ENCODE data around the gene YAP1.

The YAP1 gene

DNA sequence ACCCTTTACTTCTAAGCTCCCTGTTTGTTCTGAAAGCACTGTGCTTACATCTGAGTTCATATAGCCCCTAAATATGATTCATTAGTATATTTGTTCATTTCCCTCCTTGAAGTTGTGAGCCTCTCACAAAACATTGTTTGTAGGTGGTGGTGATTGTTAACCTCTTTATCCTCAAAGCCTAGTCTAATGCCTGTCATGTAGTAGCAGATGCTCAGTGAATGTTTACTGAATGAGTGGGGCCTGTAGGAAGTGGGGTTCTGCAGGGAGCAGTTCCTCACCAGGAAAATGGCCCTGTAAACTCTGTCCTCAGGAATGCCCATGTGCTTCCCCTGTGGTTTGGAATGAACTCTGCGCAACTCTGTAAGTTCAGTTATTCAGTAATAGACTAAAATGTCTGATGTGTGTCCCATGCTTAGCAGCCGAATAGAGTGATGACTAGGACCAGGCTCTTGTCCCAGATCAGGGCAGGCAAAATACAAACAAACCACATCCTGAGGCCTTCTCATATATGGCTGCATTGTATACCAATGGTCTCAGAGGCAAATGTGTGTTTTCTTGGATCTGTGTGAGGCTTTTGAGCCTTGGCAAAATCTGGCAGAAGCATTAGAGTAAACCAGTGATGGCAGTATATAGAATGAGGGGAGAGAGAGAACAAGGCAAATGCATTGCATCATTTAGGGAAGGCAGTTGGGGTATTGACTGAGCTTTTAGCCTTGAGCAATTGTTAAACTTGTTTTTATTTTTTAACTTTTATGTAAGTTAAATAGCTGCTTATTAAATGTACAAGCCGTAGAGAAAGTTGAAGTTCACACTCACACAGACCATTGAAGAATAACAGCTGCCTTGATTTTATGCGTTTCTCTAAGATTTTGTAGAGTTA lies 115.7 kb downstream of the YAP1 start:
- H3K4me1 ChIP-seq (ENCODE audit: control insufficient read depth, insufficient read depth, low read length, unreplicated experiment): peaks cover 33% of the 10 kb centered on the region
- H3K36me3 ChIP-seq (ENCODE audit: insufficient read depth, low read length): peaks cover 28% of the 10 kb centered on the region
- H3K27me3 ChIP-seq (ENCODE audit: insufficient read depth, low read length): no peaks in the 10 kb centered on the region
- peak overlapping the region; percentile 90 for H3K27ac ChIP-seq (ENCODE audit: low read depth, low read length)
- H3K4me3 ChIP-seq (ENCODE audit: low read depth, low read length): peak overlapping the region; percentile 61
- H3K79me2 ChIP-seq (ENCODE audit: control insufficient read depth, insufficient read depth, low read length, unreplicated experiment): peaks cover 13% of the 10 kb centered on the region
- no peak overlapping the region for H2AFZ ChIP-seq (ENCODE audit: low read length, unreplicated experiment)

DNA sequence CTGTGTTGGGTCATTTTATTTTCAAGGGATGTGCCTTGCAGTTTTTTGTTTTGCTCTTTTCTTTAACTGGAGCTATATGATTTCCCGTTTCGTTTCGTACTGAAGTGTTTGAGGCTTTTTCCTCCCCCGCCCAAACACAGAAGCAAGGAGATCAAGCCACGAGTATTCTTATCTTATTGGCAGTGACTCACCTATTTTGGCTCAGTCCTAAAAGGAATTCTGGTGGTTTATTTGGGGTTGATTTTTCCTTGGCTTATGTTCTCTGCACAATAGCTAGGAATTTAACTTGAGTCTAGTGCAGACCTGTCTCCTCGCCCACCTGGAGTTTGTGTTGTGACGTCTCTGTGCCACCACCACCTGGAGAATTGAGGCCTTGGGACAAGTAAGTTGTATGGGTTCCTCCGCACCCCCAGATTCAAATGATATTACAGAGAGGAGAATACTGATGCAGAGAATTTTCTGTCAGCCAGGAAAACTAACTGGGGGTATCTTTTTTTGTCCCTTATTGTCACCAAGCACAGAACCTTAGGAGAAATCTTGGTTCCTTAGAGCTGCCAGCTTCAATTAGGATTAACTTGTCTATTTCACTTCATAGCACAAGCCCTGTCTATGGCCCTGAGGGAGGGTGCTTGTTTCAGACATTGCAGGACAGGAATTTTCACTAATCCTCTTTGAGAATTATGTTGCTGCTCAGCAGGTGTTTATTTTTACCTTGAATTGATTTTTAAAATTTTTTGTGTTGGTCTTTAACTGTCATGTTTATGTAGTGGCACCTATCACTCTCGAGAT lies 116.6 kb downstream of the YAP1 start:
- no peak overlapping the region for H2AFZ ChIP-seq (ENCODE audit: low read length, unreplicated experiment)
- H3K27me3 ChIP-seq (ENCODE audit: insufficient read depth, low read length): no peaks in the 10 kb centered on the region
- H3K4me1 ChIP-seq (ENCODE audit: control insufficient read depth, insufficient read depth, low read length, unreplicated experiment): peaks cover 30% of the 10 kb centered on the region
- peak overlapping the region; percentile 90 for H3K27ac ChIP-seq (ENCODE audit: low read depth, low read length)
- H3K36me3 ChIP-seq (ENCODE audit: insufficient read depth, low read length): peaks cover 22% of the 10 kb centered on the region
- H3K79me2 ChIP-seq (ENCODE audit: control insufficient read depth, insufficient read depth, low read length, unreplicated experiment): peaks cover 8% of the 10 kb centered on the region
- peak overlapping the region; percentile 61 for H3K4me3 ChIP-seq (ENCODE audit: low read depth, low read length)

DNA sequence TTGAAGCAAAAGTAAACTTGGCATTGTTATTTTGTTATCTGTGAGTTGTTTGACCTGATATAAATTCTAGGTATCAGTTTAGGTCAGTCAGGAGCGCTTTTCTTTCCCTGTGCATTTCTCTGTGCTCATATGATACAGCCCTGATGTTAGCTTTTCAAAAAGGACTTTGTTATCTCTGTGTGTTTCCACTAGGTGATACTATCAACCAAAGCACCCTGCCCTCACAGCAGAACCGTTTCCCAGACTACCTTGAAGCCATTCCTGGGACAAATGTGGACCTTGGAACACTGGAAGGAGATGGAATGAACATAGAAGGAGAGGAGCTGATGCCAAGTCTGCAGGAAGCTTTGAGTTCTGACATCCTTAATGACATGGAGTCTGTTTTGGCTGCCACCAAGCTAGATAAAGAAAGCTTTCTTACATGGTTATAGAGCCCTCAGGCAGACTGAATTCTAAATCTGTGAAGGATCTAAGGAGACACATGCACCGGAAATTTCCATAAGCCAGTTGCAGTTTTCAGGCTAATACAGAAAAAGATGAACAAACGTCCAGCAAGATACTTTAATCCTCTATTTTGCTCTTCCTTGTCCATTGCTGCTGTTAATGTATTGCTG lies 119.4 kb downstream of the YAP1 start:
- Histone ChIP-seq H3K36me3 (ENCODE audit: insufficient read depth, low read length) (0 out of 2 replicates have a peak, but pooled peaks cover 11% of the 10 kb centered on the region), H3K4me3 (ENCODE audit: low read depth, low read length) (no peak overlapping the region), H3K4me1 (ENCODE audit: control insufficient read depth, insufficient read depth, low read length, unreplicated experiment) (peaks cover 27% of the 10 kb centered on the region), H3K79me2 (ENCODE audit: control insufficient read depth, insufficient read depth, low read length, unreplicated experiment) (no peaks in the 10 kb centered on the region), H3K27ac (ENCODE audit: low read depth, low read length) (no peak overlapping the region), H2AFZ (ENCODE audit: low read length, unreplicated experiment) (no peak overlapping the region), H3K27me3 (ENCODE audit: insufficient read depth, low read length) (no peaks in the 10 kb centered on the region)

DNA sequence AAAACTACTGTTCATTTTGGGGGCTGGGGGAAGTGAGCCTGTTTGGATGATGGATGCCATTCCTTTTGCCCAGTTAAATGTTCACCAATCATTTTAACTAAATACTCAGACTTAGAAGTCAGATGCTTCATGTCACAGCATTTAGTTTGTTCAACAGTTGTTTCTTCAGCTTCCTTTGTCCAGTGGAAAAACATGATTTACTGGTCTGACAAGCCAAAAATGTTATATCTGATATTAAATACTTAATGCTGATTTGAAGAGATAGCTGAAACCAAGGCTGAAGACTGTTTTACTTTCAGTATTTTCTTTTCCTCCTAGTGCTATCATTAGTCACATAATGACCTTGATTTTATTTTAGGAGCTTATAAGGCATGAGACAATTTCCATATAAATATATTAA lies 119.9 kb downstream of the YAP1 start:
- no peaks in the 10 kb centered on the region for H3K79me2 ChIP-seq (ENCODE audit: control insufficient read depth, insufficient read depth, low read length, unreplicated experiment)
- no peak overlapping the region for H3K27ac ChIP-seq (ENCODE audit: low read depth, low read length)
- H2AFZ ChIP-seq (ENCODE audit: low read length, unreplicated experiment): no peak overlapping the region
- H3K4me3 ChIP-seq (ENCODE audit: low read depth, low read length): no peak overlapping the region
- H3K27me3 ChIP-seq (ENCODE audit: insufficient read depth, low read length): no peaks in the 10 kb centered on the region
- peaks cover 22% of the 10 kb centered on the region for H3K4me1 ChIP-seq (ENCODE audit: control insufficient read depth, insufficient read depth, low read length, unreplicated experiment)
- H3K36me3 ChIP-seq (ENCODE audit: insufficient read depth, low read length): 0 out of 2 replicates have a peak, but pooled peaks cover 11% of the 10 kb centered on the region

DNA sequence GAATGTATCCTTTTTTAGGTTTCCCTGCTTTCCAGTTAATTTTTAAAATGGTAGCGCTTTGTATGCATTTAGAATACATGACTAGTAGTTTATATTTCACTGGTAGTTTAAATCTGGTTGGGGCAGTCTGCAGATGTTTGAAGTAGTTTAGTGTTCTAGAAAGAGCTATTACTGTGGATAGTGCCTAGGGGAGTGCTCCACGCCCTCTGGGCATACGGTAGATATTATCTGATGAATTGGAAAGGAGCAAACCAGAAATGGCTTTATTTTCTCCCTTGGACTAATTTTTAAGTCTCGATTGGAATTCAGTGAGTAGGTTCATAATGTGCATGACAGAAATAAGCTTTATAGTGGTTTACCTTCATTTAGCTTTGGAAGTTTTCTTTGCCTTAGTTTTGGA lies 120.7 kb downstream of the YAP1 start:
- no peak overlapping the region for H3K4me3 ChIP-seq (ENCODE audit: low read depth, low read length)
- H3K4me1 ChIP-seq (ENCODE audit: control insufficient read depth, insufficient read depth, low read length, unreplicated experiment): peaks cover 14% of the 10 kb centered on the region
- 0 out of 2 replicates have a peak, but pooled peaks cover 11% of the 10 kb centered on the region for H3K36me3 ChIP-seq (ENCODE audit: insufficient read depth, low read length)
- no peak overlapping the region for H2AFZ ChIP-seq (ENCODE audit: low read length, unreplicated experiment)
- H3K79me2 ChIP-seq (ENCODE audit: control insufficient read depth, insufficient read depth, low read length, unreplicated experiment): no peaks in the 10 kb centered on the region
- no peaks in the 10 kb centered on the region for H3K27me3 ChIP-seq (ENCODE audit: insufficient read depth, low read length)
- no peak overlapping the region for H3K27ac ChIP-seq (ENCODE audit: low read depth, low read length)

DNA sequence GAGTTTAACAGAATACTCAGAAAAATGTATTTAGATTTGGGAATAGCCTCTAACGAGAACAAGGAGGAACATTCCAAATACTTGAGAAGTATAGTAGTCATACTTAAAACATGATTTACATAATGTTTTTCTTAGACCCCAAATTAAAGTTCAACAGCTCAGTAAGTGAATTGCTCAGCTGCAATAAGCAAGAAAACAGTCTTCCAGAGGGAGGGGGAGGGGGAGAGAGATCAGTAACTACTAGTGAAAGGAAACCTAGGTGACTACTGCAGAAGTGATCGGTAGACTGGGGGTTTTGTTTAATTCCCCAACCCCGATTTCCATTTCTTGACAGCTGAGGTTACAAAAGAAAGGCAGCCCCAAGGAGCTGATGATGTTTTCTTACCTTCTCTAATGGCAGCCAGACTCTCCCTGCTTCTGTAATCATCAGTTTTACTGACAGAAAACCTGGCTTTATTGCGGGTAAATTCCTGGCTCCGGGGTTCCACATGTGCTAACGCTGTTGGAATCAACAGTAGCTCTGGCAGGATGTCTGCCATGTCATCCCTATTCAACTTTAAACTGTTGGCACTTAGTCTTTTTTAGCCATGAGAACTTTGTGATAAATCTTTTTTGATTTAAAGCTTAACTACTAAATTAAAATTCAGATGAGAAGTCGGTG lies 124.7 kb downstream of the YAP1 start:
- H3K27me3 ChIP-seq (ENCODE audit: insufficient read depth, low read length): no peaks in the 10 kb centered on the region
- H3K79me2 ChIP-seq (ENCODE audit: control insufficient read depth, insufficient read depth, low read length, unreplicated experiment): no peaks in the 10 kb centered on the region
- no peak overlapping the region for H2AFZ ChIP-seq (ENCODE audit: low read length, unreplicated experiment)
- H3K4me3 ChIP-seq (ENCODE audit: low read depth, low read length): no peak overlapping the region
- H3K4me1 ChIP-seq (ENCODE audit: control insufficient read depth, insufficient read depth, low read length, unreplicated experiment): no peaks in the 10 kb centered on the region
- no peak overlapping the region for H3K27ac ChIP-seq (ENCODE audit: low read depth, low read length)
- no peaks in the 10 kb centered on the region for H3K36me3 ChIP-seq (ENCODE audit: insufficient read depth, low read length)

DNA sequence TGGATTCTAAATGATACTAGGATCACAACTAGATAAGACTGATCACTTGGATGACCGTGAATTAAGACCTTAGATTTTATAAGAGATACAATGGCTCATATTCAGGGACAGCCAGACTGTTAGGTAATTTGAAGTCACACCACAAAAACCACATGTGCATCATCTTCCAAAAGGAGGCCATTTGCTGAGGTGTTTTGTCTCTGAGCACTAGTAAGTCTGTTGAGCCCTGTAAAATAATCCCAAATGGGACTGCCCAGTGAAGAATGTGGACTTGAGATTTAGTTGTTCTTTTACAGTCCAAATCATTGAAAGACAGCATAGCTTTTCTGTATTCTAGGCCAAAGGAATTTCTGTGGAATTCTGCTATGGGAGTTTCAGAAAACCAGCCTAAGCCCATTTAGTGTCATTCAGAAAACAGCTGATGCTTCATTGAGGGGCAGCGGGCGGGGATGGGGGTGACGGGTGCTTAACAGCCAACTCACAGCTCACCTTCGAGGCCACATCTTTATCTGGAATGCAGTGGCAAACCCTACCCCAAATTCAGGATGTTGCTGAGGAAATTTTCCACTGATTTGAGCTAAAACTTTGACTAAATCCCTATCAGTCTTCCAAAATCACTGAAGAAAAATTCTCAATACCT lies 127.0 kb downstream of the YAP1 start:
- Histone ChIP-seq H3K27ac (ENCODE audit: low read depth, low read length) (no peak overlapping the region), H3K79me2 (ENCODE audit: control insufficient read depth, insufficient read depth, low read length, unreplicated experiment) (no peaks in the 10 kb centered on the region), H3K4me3 (ENCODE audit: low read depth, low read length) (no peak overlapping the region), H3K36me3 (ENCODE audit: insufficient read depth, low read length) (no peaks in the 10 kb centered on the region), H3K4me1 (ENCODE audit: control insufficient read depth, insufficient read depth, low read length, unreplicated experiment) (peaks cover 6% of the 10 kb centered on the region), H3K27me3 (ENCODE audit: insufficient read depth, low read length) (no peaks in the 10 kb centered on the region), H2AFZ (ENCODE audit: low read length, unreplicated experiment) (no peak overlapping the region)

DNA sequence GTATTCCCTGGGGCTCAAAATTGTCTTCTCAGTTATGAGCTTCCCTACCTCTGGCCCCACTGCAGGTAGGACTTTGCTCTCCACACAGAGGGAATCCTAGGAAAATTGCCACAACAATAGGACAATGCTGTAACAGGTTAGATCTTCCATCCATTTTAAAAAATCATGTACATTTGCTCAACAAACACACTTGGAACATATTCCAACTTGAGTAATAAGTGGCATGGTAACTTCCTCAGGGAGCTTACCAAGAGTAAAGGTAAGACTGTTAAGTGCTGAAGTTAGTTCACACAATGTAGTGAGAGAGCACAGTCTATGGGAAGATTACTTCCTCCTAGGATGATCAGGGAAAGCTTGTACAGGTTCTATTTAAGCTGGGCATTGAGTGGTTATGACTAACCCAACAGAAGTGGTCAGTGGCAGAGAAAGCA lies 128.2 kb downstream of the YAP1 start:
- H3K79me2 ChIP-seq (ENCODE audit: control insufficient read depth, insufficient read depth, low read length, unreplicated experiment): no peaks in the 10 kb centered on the region
- H3K27me3 ChIP-seq (ENCODE audit: insufficient read depth, low read length): no peaks in the 10 kb centered on the region
- no peak overlapping the region for H2AFZ ChIP-seq (ENCODE audit: low read length, unreplicated experiment)
- H3K36me3 ChIP-seq (ENCODE audit: insufficient read depth, low read length): no peaks in the 10 kb centered on the region
- H3K4me1 ChIP-seq (ENCODE audit: control insufficient read depth, insufficient read depth, low read length, unreplicated experiment): peaks cover 8% of the 10 kb centered on the region
- no peak overlapping the region for H3K4me3 ChIP-seq (ENCODE audit: low read depth, low read length)
- no peak overlapping the region for H3K27ac ChIP-seq (ENCODE audit: low read depth, low read length)

DNA sequence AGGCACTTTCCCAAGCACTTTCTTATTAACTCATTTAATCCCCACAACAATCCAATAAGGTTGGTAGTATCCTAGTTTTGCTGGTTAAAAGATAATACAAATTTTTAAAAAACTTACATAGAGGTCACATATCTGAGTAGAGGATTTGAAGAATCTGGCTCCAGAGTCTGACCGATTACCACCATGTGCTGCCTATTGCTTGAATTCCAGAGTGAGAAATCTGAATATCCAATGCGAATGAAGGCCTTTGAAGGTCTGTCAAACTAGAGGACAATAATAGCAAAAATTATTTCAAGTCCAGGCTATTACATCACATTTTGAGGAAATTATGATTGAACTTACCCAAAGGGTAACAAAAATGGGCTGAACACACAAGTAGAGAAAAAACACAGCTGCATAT lies 129.2 kb downstream of the YAP1 start:
- no peaks in the 10 kb centered on the region for H3K36me3 ChIP-seq (ENCODE audit: insufficient read depth, low read length)
- H3K4me1 ChIP-seq (ENCODE audit: control insufficient read depth, insufficient read depth, low read length, unreplicated experiment): peaks cover 8% of the 10 kb centered on the region
- H3K4me3 ChIP-seq (ENCODE audit: low read depth, low read length): no peak overlapping the region

DNA sequence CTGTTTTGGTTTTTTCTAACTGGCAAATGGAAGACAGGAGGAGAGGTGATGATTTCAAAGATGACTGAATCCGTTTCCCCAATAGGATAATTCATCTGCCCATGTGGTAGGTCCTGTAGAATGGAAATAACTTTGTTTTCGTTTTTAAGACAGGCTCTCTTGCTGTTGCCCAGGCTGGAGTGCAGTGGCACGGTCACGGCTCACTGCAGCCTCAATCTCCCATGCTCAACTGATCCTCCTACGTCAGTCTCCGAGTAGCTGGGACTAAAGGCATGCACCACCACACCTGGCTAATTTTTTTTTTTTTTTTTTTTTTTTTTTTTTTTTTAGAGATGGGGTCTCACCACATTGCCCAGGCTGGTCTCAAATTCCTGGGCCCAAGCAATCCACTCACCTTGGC lies 129.7 kb downstream of the YAP1 start:
- Histone ChIP-seq H2AFZ (ENCODE audit: low read length, unreplicated experiment) (no peak overlapping the region), H3K4me3 (ENCODE audit: low read depth, low read length) (no peak overlapping the region), H3K4me1 (ENCODE audit: control insufficient read depth, insufficient read depth, low read length, unreplicated experiment) (peaks cover 13% of the 10 kb centered on the region), H3K36me3 (ENCODE audit: insufficient read depth, low read length) (no peaks in the 10 kb centered on the region), H3K79me2 (ENCODE audit: control insufficient read depth, insufficient read depth, low read length, unreplicated experiment) (no peaks in the 10 kb centered on the region), H3K27me3 (ENCODE audit: insufficient read depth, low read length) (no peaks in the 10 kb centered on the region), H3K27ac (ENCODE audit: low read depth, low read length) (no peak overlapping the region)

More for the DNA sequence above, 129.2 kb downstream of the YAP1 start:
- Histone ChIP-seq H3K79me2 (ENCODE audit: control insufficient read depth, insufficient read depth, low read length, unreplicated experiment) (no peaks in the 10 kb centered on the region), H2AFZ (ENCODE audit: low read length, unreplicated experiment) (no peak overlapping the region), H3K27ac (ENCODE audit: low read depth, low read length) (no peak overlapping the region), H3K27me3 (ENCODE audit: insufficient read depth, low read length) (no peaks in the 10 kb centered on the region)

Measured in ACC112 (cell line).